HG03354 (cell line): Measurements from ENCODE around the gene ABCB8.

Experiments used
- ATAC-seq: cut with Tn5 transposase; IDR thresholded peaks from one replicate; pipeline ENCODE4 v1.9.1; 2021; ENCODE audit warnings: mild to moderate bottlenecking; ENCODE audit not compliant: unreplicated experiment, poor library complexity, severe bottlenecking

ABCB8 gene

GRCh38 chr7:151066273-151066974 lies 38.2 kb downstream of the ABCB8 start:
- ATAC-seq = no peak

DNA sequence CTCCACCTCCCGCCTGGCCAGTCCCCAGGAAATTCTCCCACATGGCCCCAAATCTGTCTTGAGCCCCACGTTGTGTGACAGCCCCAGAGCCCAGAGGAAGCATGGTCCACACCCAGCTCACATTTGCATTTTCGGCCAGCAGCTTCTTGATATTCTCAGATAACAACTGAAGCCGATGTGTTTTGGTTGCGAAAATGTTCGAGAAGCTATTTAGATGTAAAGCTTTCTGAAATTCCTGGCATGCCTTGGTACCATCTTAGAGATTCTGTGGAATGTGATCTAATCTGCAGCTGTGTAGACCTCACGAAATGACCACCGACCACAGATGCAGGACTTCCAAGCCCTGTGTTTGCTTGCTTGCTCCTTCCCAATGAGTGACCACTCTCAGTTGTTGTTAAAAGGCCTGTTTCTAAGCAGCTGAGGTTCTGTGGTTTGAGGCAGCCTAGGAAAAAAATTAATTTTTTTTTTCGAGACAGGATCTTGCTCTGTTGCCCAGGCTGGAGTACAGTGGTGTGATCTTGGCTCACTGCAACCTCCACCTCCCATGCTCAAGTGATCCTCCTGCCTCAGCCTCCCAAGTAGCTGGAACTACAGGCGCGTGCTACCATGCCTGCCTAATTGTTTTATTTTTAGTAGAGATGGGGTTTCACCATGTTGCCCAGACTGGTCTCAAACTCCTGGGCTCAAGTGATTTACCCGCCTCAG lies 40.0 kb downstream of the ABCB8 start:
- no peak for ATAC-seq

- no peak for ATAC-seq
These were observed 41.8 kb downstream of the ABCB8 start for GRCh38 chr7:151069841-151070573.

DNA sequence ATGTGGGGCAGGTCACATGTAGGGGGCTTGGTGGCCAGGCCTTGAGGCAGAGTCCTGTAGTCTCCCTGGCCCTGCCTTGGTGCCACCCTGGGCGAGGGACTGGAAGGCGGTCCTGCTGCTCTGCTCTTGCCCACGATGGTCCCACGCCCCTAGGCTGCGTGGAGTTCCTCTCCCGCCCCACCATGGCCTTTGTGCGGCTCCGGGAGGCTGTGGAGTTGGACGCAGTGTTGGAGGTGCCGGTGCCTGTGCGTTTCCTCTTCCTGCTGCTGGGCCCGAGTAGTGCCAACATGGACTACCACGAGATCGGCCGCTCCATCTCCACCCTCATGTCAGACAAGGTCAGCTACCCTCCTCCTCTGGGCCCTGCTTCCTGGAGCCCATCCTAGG lies 42.3 kb downstream of the ABCB8 start:
- no peak for ATAC-seq

- ATAC-seq = no peak
These were observed 43.0 kb downstream of the ABCB8 start for GRCh38 chr7:151071032-151071866.

DNA sequence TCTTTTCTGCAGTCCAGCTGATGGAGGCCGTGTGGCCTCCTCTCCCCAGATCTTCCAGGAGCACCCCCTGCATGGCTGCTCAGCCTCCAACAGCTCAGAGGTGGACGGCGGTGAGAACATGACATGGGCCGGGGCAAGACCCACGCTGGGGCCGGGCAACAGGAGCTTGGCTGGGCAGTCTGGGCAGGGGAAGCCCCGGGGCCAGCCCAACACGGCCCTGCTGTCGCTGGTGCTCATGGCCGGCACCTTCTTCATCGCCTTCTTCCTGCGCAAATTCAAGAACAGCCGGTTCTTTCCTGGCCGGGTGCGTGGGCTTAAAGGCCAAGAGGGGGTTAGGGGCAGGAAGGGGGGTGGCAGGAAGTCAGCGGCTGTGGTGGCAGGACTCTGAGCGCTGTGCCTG lies 45.7 kb downstream of the ABCB8 start:
- no peak for ATAC-seq

- no peak for ATAC-seq
These were observed 46.8 kb downstream of the ABCB8 start for GRCh38 chr7:151074817-151075661.

- ATAC-seq = no peak
These were observed 47.4 kb downstream of the ABCB8 start for GRCh38 chr7:151075662-151075971.

DNA sequence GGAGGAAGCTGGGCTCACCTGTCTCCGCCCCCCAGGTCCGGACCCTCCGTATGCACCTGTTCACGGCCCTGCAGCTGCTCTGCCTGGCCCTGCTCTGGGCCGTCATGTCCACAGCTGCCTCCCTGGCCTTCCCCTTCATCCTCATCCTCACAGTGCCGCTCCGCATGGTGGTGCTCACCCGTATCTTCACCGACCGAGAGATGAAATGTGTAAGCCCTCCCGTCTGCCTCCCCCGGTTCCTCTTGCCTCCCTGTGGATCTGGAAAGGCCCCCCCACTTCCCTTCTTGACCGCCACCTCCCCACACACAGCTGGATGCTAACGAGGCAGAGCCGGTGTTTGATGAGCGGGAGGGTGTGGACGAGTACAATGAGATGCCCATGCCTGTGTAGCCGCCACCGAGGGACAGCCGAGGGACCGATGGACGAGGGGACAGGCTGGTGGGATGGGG lies 47.8 kb downstream of the ABCB8 start:
- ATAC-seq = no peak

- no peak for ATAC-seq
These were observed 48.8 kb downstream of the ABCB8 start for GRCh38 chr7:151076863-151077704.

DNA sequence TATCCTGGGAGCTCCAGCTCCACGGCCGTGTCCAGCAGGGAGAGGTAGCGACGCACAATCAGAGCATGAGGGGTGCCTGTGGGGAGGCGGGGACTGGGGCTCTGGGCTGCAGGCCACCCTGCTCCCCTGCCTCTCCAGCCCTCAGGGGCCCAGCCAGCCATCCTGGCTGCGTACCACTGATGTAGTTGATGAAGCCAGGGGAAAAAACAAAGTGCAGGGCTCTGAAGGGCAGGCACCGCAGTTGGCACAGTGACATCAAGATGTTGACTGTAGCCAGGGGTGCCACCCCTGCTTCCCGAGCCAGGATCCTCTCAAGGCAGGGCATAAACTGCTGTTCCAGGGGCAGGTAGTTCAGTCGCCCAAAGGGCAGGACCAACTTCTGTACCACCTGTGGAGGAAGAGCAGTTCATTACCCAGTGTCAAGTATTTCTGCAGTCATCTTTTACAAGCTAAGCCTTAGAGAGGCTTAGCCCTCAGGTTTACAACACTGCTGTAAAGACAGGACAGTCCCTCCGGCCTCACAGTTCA lies 49.5 kb downstream of the ABCB8 start:
- no peak for ATAC-seq

DNA sequence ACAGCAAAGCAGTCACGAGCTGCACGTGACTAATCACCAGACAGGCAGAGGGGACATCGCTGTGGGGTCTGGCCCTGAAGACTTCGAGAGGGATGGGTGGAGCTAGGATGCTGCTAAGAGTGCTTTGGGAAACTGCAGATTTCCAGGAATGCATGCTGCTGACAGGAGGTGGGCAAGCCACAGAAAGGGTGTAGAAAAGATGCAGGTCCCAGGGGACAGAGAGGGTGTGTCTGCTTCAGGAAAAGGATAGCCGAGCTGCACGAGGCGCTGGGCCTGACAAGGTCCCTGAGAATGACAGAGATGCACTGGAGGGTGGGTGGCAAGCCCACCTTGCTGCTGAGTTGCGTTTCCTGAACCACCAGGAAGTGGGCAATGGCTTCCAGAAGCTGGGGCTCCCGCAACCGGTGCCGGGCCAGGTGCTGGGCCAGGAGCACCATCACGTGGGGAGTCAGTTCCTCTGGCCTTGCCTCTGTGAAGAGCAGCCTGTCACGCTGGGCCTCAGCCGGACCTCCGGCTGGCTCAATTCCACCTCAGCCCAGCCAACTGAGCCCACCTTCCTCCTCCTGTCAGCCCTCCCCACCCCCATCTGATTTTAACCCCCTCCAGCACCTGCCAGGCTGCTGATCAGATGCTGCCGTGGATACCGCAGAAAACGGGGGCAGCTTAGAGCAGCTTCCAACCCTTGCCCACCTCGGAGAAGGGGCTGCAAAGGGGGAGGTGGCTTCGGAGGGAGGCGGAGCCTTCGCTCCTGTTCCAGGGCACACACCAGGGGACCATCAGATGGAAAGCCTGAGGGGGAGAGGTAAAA lies 50.2 kb downstream of the ABCB8 start:
- ATAC-seq = no peak

GRCh38 chr7:151079199-151079910 lies 51.1 kb downstream of the ABCB8 start:
- ATAC-seq = no peak

- ATAC-seq = peak; percentile 3
These were observed 51.8 kb downstream of the ABCB8 start for GRCh38 chr7:151080067-151080521.

GRCh38 chr7:151080522-151081169 lies 52.4 kb downstream of the ABCB8 start, which contains the start of gene FASTK:
FASTK (minus strand) TSS chr7:151080809; CDS start chr7:151080766, 43 bp downstream.
- ATAC-seq = peak; percentile 82
